Head of caudate nucleus (tissue), 42 donors: ENCODE measurements around the gene ARHGEF7.
A peak's percentile ranks its signal among the peaks of the same experiment; 100 is the strongest.

Experiments
- DNase-seq, 42 donors: peaks; one replicate each; pipeline versions ENCODE4 v3.0.0 to v3.0.0-alpha.2; 2020 to 2021; ENCODE audit warnings: mixed read lengths in 7 of 42
- intact Hi-C: fragments of 100-400 bp; cut with DNase I; formaldehyde crosslinking; loops from one replicate; pipeline ENCODE4 v1.15.0; 2022

ARHGEF7 gene

DNA sequence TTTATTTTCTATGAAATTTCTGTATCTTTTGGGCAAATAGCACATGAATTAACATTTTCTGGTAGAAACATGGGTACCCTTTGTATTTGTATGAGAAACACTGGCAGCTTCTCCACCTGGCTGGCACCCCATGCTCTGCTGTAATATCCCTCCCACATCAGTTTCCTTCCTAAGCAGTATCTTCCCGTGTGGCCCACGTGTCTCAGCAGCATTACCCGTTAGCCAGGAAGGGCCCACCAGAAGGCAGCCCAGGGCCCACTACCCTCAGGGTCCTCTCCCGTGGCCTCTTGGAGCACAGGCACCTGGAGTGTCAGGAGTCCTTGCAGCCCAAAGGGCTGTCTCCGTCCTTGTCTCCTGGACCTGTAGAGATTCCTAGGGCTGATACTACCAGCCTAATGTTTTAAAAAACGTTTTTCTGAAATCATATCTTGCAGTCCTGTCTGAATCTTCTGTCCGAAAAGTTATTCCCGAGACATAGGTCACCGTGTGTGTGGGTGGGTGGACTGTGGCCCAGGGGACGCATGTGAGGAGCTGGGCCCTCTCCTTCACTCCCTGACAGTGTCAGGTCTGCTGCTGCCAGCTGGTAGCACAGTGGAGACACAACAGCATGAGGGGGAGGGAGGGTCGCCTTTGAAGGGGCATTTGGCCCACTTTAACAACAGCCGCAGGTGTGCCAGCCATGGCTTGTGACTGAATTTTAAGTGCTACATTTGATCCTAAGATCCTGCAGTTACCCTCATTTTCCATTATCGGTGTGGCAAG lies 183.3 kb downstream of the ARHGEF7 start:
- peak in 2 of 42 donors; percentile 35 to 43 for DNase-seq
- intact Hi-C loops: no loop called here

DNA sequence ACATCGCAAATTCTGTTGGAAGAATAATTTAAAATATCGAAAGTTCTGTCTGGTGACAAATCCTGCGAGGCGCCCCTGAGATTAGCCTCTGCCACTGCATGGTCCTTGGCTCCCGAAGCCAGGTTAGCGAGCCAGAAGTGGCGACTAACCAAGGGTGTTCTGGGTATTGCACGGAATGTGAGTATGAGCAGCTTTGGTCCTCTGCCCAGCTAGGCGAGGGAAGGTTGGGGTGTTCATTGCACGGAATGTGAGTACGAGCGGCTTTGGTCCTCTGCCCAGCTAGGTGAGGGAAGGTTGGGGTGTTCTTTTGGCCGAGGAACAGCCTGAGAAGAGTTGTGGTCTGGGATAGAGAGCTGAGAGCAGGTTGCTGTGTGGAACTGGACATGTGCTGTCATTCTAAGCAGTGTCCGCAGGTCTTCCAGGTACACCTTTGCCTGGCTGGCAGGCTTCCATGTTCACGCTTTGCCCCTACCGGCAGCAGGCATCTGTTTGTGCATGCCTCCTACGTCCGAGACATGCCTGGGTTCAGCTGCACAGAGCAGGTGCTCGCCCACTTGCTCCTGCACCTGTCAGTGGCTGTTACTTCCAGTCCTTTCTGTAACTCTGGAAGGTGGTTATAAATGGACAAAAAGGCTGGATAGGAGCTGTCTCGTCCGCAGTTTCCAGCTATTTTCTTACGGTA lies 187.1 kb downstream of the ARHGEF7 start:
- intact Hi-C loops: no loop called here
- peak in 28 of 42 donors; percentile 33 to 86 (median 52) for DNase-seq

DNA sequence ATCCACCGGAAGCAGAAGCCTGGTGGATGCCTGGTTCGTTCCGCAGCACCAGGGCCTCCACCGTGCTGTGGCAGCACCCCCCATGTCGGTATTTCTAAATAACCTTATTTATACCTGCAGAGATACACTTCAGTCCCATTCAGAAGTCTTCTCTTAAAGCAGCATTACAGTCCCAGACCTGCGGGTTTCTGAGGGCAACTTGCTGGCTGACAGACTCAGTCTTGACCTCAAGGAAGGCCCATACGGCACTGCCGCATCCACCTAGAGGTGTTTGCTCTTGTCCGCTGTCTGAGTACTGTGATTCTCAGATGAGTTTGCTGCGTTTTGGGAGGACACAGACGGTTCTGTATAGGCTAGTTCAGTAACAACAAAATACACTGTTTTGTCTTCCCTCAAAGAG lies 188.4 kb downstream of the ARHGEF7 start:
- no peak for DNase-seq

GRCh38 chr13:111304041-111304544 lies 189.0 kb downstream of the ARHGEF7 start:
- intact Hi-C loops: no loop called here

More for the DNA sequence above, 188.4 kb downstream of the ARHGEF7 start:
- intact Hi-C loops: no loop called here

DNA sequence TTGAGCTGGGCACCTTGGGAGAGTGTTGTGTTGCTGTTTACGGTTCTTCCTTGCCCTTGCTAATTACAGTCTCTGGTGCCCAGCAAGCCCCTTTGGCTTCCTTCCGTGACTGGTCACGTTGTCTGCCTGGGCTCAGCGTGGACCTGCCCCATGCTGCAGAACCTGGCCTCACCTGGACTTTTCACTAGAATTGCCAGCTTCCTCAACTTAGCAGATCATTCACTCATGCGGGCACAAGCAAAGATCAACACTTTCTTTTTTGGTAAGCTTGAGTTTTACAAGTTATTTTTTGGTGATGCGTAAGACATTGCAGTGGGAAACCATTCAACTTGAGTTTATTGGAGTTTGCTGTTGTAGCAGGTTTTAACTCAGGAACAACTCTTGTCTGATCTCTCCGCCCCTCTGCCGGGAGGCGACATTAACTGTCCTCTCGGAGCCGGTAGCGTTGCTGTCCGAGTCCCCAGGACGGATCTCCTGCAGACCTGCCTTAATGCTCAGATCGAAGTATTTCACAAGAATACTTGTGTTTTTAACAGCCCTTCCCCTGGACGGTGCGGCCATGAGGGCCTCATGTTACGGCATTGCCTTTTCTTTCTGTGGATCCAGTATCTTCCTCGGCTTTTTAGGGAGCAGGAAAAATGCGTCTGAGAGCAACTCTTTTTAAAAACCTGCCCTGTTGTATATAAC lies 189.6 kb downstream of the ARHGEF7 start:
- intact Hi-C loops: no loop called here
- DNase-seq: peak in 1 of 42 donors; percentile 10

More at GRCh38 chr13:111304041-111304544, 189.0 kb downstream of the ARHGEF7 start:
- DNase-seq: peak in 2 of 42 donors; percentile 14 to 42

DNA sequence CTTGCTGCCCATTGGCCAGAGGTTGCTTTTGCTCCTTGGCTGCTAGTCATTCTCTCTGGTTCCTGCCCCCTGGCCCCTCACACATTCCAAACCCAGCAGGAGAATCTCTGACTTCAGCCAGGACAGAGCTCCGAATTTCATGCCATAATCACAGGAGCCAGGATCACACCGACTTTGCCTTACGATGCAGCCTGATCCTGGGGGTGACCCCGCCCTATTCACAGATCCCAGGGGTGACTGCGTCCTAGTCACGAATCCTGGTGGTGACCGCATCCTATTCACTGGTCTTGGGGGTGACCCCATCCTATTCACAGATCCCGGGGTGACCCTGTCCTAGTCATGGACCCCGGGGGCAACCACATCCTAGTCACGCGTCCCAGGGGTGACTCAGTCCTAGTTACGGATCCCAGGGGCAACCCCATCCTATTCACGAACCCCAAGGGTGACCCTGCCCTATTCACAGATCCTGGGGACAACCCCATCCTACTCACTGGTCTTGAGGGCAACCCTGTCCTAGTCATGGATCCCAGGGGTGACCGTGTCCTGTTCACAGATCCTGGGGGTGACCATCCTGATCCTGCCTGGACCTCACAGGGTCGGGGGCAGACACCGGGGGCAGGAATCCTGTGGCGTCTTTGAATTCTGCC lies 198.0 kb downstream of the ARHGEF7 start:
- intact Hi-C loops: no loop called here
- DNase-seq: peak in 3 of 42 donors; percentile 27 to 39 (median 33)

- peak in 1 of 42 donors; percentile 25 for DNase-seq
- intact Hi-C loops: no loop called here
Observed at GRCh38 chr13:111313911-111314425, 198.9 kb downstream of the ARHGEF7 start.

DNA sequence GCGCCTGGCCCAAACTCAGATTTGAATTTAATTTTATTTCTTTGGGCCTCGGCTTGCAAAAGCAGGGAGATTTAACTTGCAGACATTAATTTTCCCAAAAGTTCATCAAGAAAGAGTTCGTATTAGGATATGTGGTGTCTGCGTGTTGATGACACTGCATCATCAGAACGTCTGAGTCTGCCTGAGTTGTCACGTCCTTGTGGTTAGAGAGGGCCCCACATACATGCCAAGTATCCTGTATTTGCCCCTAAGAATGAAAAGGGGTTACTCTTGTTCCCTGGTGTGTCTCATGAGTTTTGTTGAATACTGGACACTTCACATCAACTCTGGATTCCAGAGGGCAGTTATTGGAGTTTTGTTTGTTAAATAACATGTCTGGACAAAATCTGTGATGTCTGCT lies 199.7 kb downstream of the ARHGEF7 start:
- intact Hi-C loops: no loop called here
- DNase-seq: peak in 1 of 42 donors; percentile 4

GRCh38 chr13:111315347-111315995 lies 200.4 kb downstream of the ARHGEF7 start:
- intact Hi-C loops: no loop called here
- DNase-seq: peak in 1 of 42 donors; percentile 32

GRCh38 chr13:111316161-111316730 lies 201.1 kb downstream of the ARHGEF7 start:
- DNase-seq: peak in 3 of 42 donors; percentile 16 to 35 (median 34)
- intact Hi-C loops: no loop called here

DNA sequence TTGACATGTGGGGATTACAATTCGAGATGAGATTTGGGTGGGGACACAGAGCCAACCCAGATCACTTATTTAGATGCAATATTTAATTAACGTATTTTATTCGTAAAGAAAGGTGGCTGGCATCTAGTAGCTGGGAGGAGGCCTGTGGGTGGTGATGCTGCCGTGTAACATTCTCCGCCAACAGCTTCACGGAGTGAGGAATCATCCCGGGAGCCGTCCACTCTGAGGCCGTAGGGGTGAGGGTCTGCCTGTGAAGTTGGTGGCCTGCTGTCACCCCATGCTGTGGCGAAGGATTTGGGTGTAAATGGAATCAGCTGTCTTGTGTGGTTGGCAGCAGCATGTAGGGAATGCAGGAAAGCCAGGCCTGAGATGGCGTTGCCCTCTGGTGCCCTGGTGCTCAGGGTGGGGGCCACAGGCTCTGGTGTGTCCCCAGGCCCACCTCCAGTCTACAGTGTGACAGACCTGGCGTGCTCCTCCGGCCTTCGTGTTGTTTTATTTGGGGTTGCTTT lies 202.0 kb downstream of the ARHGEF7 start:
- peak in 3 of 42 donors; percentile 25 to 40 (median 35) for DNase-seq
- intact Hi-C loops: no loop called here

GRCh38 chr13:111317571-111318345 lies 202.6 kb downstream of the ARHGEF7 start:
- intact Hi-C loops: no loop called here
- DNase-seq: peak in 3 of 42 donors; percentile 31 to 37 (median 35)

DNA sequence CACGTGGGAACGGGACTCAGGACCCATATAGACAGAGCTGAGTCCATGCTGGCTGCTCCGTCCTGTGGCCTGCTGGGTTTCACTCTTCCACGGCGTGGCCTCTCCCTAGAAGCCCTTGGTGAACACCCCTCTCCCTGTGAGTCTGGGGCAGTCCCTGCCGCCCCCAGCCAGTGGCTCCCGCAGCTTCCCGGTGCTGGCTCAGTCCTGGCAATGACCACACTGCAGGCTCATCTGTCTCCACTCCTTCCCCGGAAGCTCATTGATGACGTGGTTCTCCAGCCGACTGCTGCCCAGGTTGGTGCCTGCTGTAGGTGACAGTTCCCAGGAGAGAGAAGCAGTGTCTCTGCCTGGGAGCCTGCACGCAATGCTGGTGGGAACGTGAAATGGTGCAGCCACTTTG lies 203.3 kb downstream of the ARHGEF7 start:
- peak in 2 of 42 donors; percentile 19 to 37 for DNase-seq
- intact Hi-C loops: no loop called here

DNA sequence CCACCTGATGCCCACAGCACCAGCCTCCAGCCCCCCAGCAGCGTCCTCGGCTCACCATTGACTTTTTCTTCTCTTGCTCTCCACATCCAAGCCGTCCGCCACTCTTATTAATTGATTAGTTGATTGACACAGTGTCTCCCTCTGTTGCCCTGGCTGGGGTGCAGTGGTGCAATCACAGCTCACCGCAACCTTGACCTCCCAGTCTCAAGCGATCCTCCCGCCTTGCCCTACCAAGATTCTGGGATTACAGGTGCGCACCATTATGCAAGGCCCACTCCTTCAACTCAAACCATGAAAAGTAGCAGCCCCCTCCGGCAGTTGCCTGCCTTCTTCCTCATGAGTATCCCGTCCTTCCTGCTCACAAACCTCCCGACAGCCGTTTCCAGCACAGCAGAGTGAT lies 204.4 kb downstream of the ARHGEF7 start:
- peak in 2 of 42 donors; percentile 21 to 22 for DNase-seq
- intact Hi-C loops: no loop called here

DNA sequence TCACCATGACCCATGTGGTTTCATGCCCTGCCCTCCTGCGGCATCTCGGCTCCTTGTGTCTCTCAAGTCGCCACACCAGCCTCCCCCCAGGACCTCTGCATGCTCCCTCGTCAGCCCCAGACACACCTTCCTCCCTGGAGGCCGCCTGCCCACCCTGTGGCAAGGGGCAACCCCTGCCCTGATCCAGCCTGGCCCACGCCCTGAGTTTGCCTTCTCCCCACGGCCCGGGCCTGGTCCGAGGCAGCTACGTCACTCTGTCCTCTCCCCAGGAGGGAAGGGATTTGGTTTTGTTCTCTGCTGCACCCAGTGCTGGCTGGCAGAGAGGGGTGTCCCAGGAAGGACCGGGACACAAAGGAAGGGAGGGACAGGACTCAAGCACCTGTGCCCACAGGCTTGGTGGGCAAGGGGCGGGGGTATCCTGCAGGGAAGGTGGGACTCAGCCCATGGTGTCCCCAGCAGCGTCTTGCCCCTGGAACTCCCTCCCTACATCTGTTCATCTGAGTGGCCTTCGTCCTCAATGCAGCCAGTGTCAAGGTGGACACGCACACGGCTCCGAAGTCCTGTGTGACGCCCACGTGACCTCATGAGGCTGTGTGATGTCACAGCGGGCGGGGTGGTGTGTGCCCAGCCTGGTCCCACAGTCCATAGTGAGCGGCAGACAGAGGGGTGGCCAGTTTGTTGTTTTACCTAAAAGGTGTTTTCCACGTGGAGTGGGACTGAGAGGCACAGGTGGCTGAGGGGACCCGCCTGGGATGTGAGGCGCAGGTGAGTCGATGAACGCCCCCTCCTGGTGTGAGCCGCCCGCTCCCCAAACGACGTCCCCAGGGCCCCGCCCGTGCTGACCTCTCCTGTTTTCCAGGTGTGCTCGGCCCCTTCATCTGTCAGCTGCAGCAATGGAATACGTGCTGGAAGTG lies 205.1 kb downstream of the ARHGEF7 start, which contains the start of gene TEX29:
TEX29 (plus strand) TSS at position 645 of the 914 bp plus-strand sequence; CDS start at position 894, 249 bp downstream.
- intact Hi-C loops: no loop called here
- peak in 2 of 42 donors; percentile 27 to 36 for DNase-seq
